H9 (cell line): ENCODE results near the gene LILRA1. TPM values are rescaled to one million over a fixed set of nuclear protein-coding genes. Genes with fewer than 3 reads are reported as not detected.
"Not testable (repeated sequence)": the region's sequence is repeated elsewhere in the genome, so short reads cannot be mapped to it uniquely, and the experiment has no call there.

Source experiments
- DNase-seq: peaks from one replicate; pipeline ENCODE4 v3.0.0-alpha.2; 2017
- H2AFZ ChIP-seq: one replicate; pipeline ENCODE4 v1.6.1; 2013; ENCODE audit warnings: mild to moderate bottlenecking, low read length, control low read depth, moderate library complexity
- H2AK5ac ChIP-seq: 2 replicates; pipeline ENCODE4 v1.6.1; 2013; ENCODE audit warnings: low read length, control low read depth, mixed read lengths; ENCODE audit not compliant: insufficient read length
- H2BK120ac ChIP-seq: one replicate; pipeline ENCODE4 v1.6.1; 2013; ENCODE audit warnings: low read depth, mild to moderate bottlenecking, low read length, control low read depth, inconsistent platforms; ENCODE audit not compliant: poor library complexity, severe bottlenecking
- H2BK12ac ChIP-seq: 2 replicates; pipeline ENCODE4 v1.6.1; 2013; ENCODE audit warnings: low read length, control low read depth, mixed read lengths, low read depth; ENCODE audit not compliant: insufficient read length
- H2BK15ac ChIP-seq: 2 replicates; pipeline ENCODE4 v1.6.1; 2013; ENCODE audit warnings: low read depth, low read length, control low read depth
- H2BK20ac ChIP-seq: one replicate; pipeline ENCODE4 v1.6.1; 2013; ENCODE audit warnings: low read depth, mild to moderate bottlenecking, low read length, control low read depth, inconsistent platforms; ENCODE audit not compliant: poor library complexity, severe bottlenecking
- H2BK5ac ChIP-seq: 2 replicates; pipeline ENCODE4 v1.6.1; 2013; ENCODE audit warnings: low read length, control low read depth, mixed read lengths; ENCODE audit not compliant: insufficient read length
- H3K14ac ChIP-seq: 2 replicates; pipeline ENCODE4 v1.6.1; 2013; ENCODE audit warnings: low read length, control low read depth; ENCODE audit not compliant: insufficient read depth
- H3K18ac ChIP-seq: 2 replicates; pipeline ENCODE4 v1.6.1; 2013; ENCODE audit warnings: low read depth, mild to moderate bottlenecking, mixed read lengths, low read length, control low read depth; ENCODE audit not compliant: insufficient read length
- H3K23ac ChIP-seq: 2 replicates; pipeline ENCODE4 v1.6.1; 2013; ENCODE audit warnings: low read length, control low read depth, mixed read lengths, low read depth; ENCODE audit not compliant: insufficient read length
- H3K23me2 ChIP-seq: 2 replicates; pipeline ENCODE4 v1.6.1; 2013; ENCODE audit warnings: low read depth, mild to moderate bottlenecking, mixed read lengths, low read length, control low read depth; ENCODE audit not compliant: insufficient read length, poor library complexity, severe bottlenecking
- H3K27ac ChIP-seq: 2 replicates; pipeline ENCODE4 v1.5.1; 2013; ENCODE audit warnings: low read length, control low read depth, mixed read lengths, low read depth; ENCODE audit not compliant: insufficient read length
- H3K27me3 ChIP-seq: 2 replicates; pipeline ENCODE4 v1.6.1; 2013; ENCODE audit warnings: low read length, control low read depth, inconsistent platforms; ENCODE audit not compliant: insufficient read depth
- H3K4ac ChIP-seq: 2 replicates; pipeline ENCODE4 v1.6.1; 2013; ENCODE audit warnings: low read depth, mild to moderate bottlenecking, control low read depth, inconsistent platforms, low read length, moderate library complexity
- H3K4me1 ChIP-seq: 2 replicates; pipeline ENCODE4 v1.6.1; 2013; ENCODE audit warnings: low read length, control low read depth, inconsistent platforms; ENCODE audit not compliant: insufficient read depth
- H3K4me2 ChIP-seq: 2 replicates; pipeline ENCODE4 v1.6.1; 2013; ENCODE audit warnings: low read length, control low read depth, mixed read lengths; ENCODE audit not compliant: insufficient read length, insufficient read depth
- H3K56ac ChIP-seq: 2 replicates; pipeline ENCODE4 v1.6.1; 2013; ENCODE audit warnings: low read depth, mild to moderate bottlenecking, mixed read lengths, low read length, control low read depth; ENCODE audit not compliant: insufficient read length
- H3K79me1 ChIP-seq: 2 replicates; pipeline ENCODE4 v1.6.1; 2013; ENCODE audit warnings: low read depth, mild to moderate bottlenecking, moderate library complexity, low read length, control low read depth, inconsistent platforms; ENCODE audit not compliant: insufficient read depth, poor library complexity, severe bottlenecking
- H3K79me2 ChIP-seq: 2 replicates; pipeline ENCODE4 v1.6.1; 2013; ENCODE audit warnings: low read length, control low read depth, inconsistent platforms; ENCODE audit not compliant: insufficient read depth
- H3K9ac ChIP-seq: 2 replicates; pipeline ENCODE4 v1.6.1; 2013; ENCODE audit warnings: low read length, control low read depth, mixed read lengths; ENCODE audit not compliant: insufficient read length; ENCODE audit errors: extremely low read depth
- H3K9me3 ChIP-seq: one replicate; pipeline ENCODE4 v1.6.1; 2013; ENCODE audit warnings: low read depth, low read length, inconsistent platforms; ENCODE audit not compliant: control insufficient read depth
- H3T11ph ChIP-seq: one replicate; pipeline ENCODE4 v1.6.1; 2013; ENCODE audit warnings: mild to moderate bottlenecking, low read length, control low read depth, inconsistent platforms
- H4K20me1 ChIP-seq: one replicate; pipeline ENCODE4 v1.6.1; 2013; ENCODE audit not compliant: control insufficient read depth, insufficient read length, insufficient read depth
- H4K5ac ChIP-seq: 2 replicates; pipeline ENCODE4 v1.6.1; 2013; ENCODE audit warnings: low read depth, mild to moderate bottlenecking, mixed read lengths, low read length, control low read depth; ENCODE audit not compliant: insufficient read length
- H4K8ac ChIP-seq: replicated peaks from 2 replicates; pipeline ENCODE4 v1.6.1; 2013; ENCODE audit warnings: low read length, control low read depth, mixed read lengths, low read depth; ENCODE audit not compliant: insufficient read length
- H4K91ac ChIP-seq: 2 replicates; pipeline ENCODE4 v1.6.1; 2013; ENCODE audit warnings: low read depth, mild to moderate bottlenecking, moderate library complexity, mixed read lengths, low read length, control low read depth; ENCODE audit not compliant: insufficient read length
- H3K27ac Mint-ChIP-seq, 3 experiments: 2 replicates in 2 of 3; 3 replicates in 1 of 3; pipeline ENCODE4 v1.8.0; 2020 to 2021; ENCODE audit warnings: mixed read lengths in 3 of 3, mild to moderate bottlenecking in 1 of 3, moderate library complexity in 1 of 3
- H3K27me3 Mint-ChIP-seq: 2 replicates; pipeline ENCODE4 v1.8.0; 2021; ENCODE audit warnings: low read depth, mild to moderate bottlenecking, moderate library complexity, mixed read lengths
- H3K36me3 Mint-ChIP-seq, 3 experiments: 2 replicates in 2 of 3; 3 replicates in 1 of 3; pipeline ENCODE4 v1.8.0; 2020 to 2021; ENCODE audit warnings: low read depth in 3 of 3, mixed read lengths in 3 of 3; ENCODE audit not compliant: insufficient read depth in 1 of 3
- H3K4me1 Mint-ChIP-seq, 2 experiments: 2 replicates each; pipeline ENCODE4 v1.8.0; 2020; ENCODE audit warnings: mixed read lengths in 2 of 2
- H3K4me3 Mint-ChIP-seq, 2 experiments: 2 replicates in 1 of 2; 3 replicates in 1 of 2; pipeline ENCODE4 v1.8.0; 2020 to 2021; ENCODE audit warnings: mild to moderate bottlenecking in 2 of 2, mixed read lengths in 2 of 2, moderate library complexity in 1 of 2
- H3K9me3 Mint-ChIP-seq, 2 experiments: 2 replicates in 1 of 2; 3 replicates in 1 of 2; pipeline ENCODE4 v1.8.0; 2020; ENCODE audit warnings: mild to moderate bottlenecking in 2 of 2, mixed read lengths in 2 of 2, moderate library complexity in 1 of 2
- WGBS: extraction: QIAGEN DNeasy Blood & Tissue Kit; methylation state at CpG from one replicate; pipeline ENCODE4 v1.1.7; 2013; ENCODE audit warnings: missing lambda C conversion rate, low lambda C conversion rate, mixed read lengths; ENCODE audit not compliant: insufficient read length; ENCODE audit errors: extremely low coverage; 5-methylcytosine and 5-hydroxymethylcytosine counted together
- total RNA-seq: library from RNA; stranded (reverse); gene quantifications from 2 replicates; pipeline ENCODE4 v1.2.1, GENCODE V29; 2021

LILRA1 gene
- total RNA-seq, 1 experiment from 2014 or later = not detected

- H4K8ac ChIP-seq, H2BK20ac ChIP-seq, H3K27me3 ChIP-seq, H3K79me2 ChIP-seq, H3K23me2 ChIP-seq, H3K27me3 Mint-ChIP-seq, H3K27ac Mint-ChIP-seq, H3T11ph ChIP-seq, H3K27ac ChIP-seq, H3K14ac ChIP-seq, H4K20me1 ChIP-seq, DNase-seq, H2AFZ ChIP-seq, H3K18ac ChIP-seq, H4K5ac ChIP-seq, H3K4me2 ChIP-seq, H3K4me3 Mint-ChIP-seq, H4K91ac ChIP-seq, H3K23ac ChIP-seq, H3K9ac ChIP-seq, H2BK5ac ChIP-seq, H2BK15ac ChIP-seq, H3K4ac ChIP-seq, H2BK12ac ChIP-seq, H2AK5ac ChIP-seq, H3K4me1 Mint-ChIP-seq, H2BK120ac ChIP-seq, H3K4me1 ChIP-seq, H3K56ac ChIP-seq, H3K79me1 ChIP-seq: not testable (repeated sequence)
- H3K9me3 Mint-ChIP-seq = peaks cover 86 to 95% of the 10 kb centered on the region in 2 experiments
- WGBS = no CpG with 5 or more reads among the region's 16 CpGs
- peaks cover 53% of the 10 kb centered on the region for H3K9me3 ChIP-seq
- peaks cover 0 to 26% (median 11%) of the 10 kb centered on the region in 3 experiments; a peak in 5 of 7 replicates for H3K36me3 Mint-ChIP-seq
Measured at GRCh38 chr19:54632517-54632916, 39.1 kb downstream of the LILRA1 start.
